HepG2 (cell line): ENCODE data around the gene CABP4. TPM values are rescaled to one million over a fixed set of nuclear protein-coding genes. Genes with fewer than 3 reads are reported as not detected.
A peak's percentile ranks its signal among the peaks of the same experiment; 100 is the strongest.

Experiments used
- ATF3 ChIP-seq: sonication (generic); formaldehyde crosslinking; IDR thresholded peaks from 2 replicates; pipeline ENCODE4 v1.4.0; 2020; ENCODE audit warnings: missing genetic modification reagents
- CTCF ChIP-seq: sonication (generic); formaldehyde crosslinking; IDR thresholded peaks from 2 replicates; pipeline ENCODE4 v1.5.0; 2020; ENCODE audit warnings: mild to moderate bottlenecking, missing genetic modification reagents, moderate library complexity
- ELF4 ChIP-seq: sonication (generic); formaldehyde crosslinking; IDR thresholded peaks from 2 replicates; pipeline ENCODE4 v1.5.0; 2020; ENCODE audit warnings: missing genetic modification reagents, mild to moderate bottlenecking, moderate library complexity, borderline replicate concordance
- JDP2 ChIP-seq: sonication (generic); formaldehyde crosslinking; IDR thresholded peaks from 2 replicates; pipeline ENCODE4 v1.8.1; 2022; ENCODE audit warnings: missing genetic modification reagents, borderline replicate concordance
- JUND ChIP-seq: sonication (generic); formaldehyde crosslinking; IDR thresholded peaks from 2 replicates; pipeline ENCODE4 v1.8.0; 2022; ENCODE audit warnings: mild to moderate bottlenecking, missing genetic modification reagents
- LRRFIP1 ChIP-seq: sonication (generic); formaldehyde crosslinking; conservative IDR thresholded peaks from 2 replicates; pipeline ENCODE4 v1.4.0; 2020; ENCODE audit warnings: missing genetic modification reagents
- MEIS1 ChIP-seq: sonication (generic); formaldehyde crosslinking; IDR thresholded peaks from 2 replicates; pipeline ENCODE4 v1.9.0; 2021; ENCODE audit warnings: mild to moderate bottlenecking, missing genetic modification reagents, moderate library complexity, borderline replicate concordance
- NR0B2 ChIP-seq: sonication (generic); formaldehyde crosslinking; IDR thresholded peaks from 2 replicates; pipeline ENCODE4 v1.4.0; 2020; ENCODE audit warnings: mild to moderate bottlenecking, missing genetic modification reagents
- PITX1 ChIP-seq: sonication (generic); formaldehyde crosslinking; IDR thresholded peaks from 2 replicates; pipeline ENCODE4 v1.5.1; 2020; ENCODE audit warnings: mild to moderate bottlenecking, missing genetic modification reagents
- RCOR2 ChIP-seq: IDR thresholded peaks from 2 replicates; pipeline ENCODE4 v1.6.1; 2016; ENCODE audit warnings: missing biosample characterization, missing genetic modification reagents
- RERE ChIP-seq: IDR thresholded peaks from 2 replicates; pipeline ENCODE4 v1.6.1; 2016; ENCODE audit warnings: low read depth, missing genetic modification reagents, missing compliant biosample characterization
- SP5 ChIP-seq: IDR thresholded peaks from 2 replicates; pipeline ENCODE4 v1.6.1; 2016; ENCODE audit warnings: low read depth, borderline replicate concordance
- TGIF2 ChIP-seq: IDR thresholded peaks from 2 replicates; pipeline ENCODE4 v1.6.1; 2016; ENCODE audit warnings: control low read depth, missing compliant biosample characterization
- TP53 ChIP-seq: sonication (generic); formaldehyde crosslinking; conservative IDR thresholded peaks from 2 replicates; pipeline ENCODE4 v1.4.0; 2020; ENCODE audit warnings: missing genetic modification reagents
- ZNF839 ChIP-seq: sonication (generic); formaldehyde crosslinking; IDR thresholded peaks from 2 replicates; pipeline ENCODE4 v1.4.0; 2020; ENCODE audit warnings: missing genetic modification reagents, mild to moderate bottlenecking, borderline replicate concordance
- ZNF879 ChIP-seq: sonication (generic); formaldehyde crosslinking; IDR thresholded peaks from 2 replicates; pipeline ENCODE4 v1.8.1; 2023; ENCODE audit warnings: missing genetic modification reagents
- ZSCAN25 ChIP-seq: sonication (generic); formaldehyde crosslinking; IDR thresholded peaks from 2 replicates; pipeline ENCODE4 v1.8.0; 2022; ENCODE audit warnings: mild to moderate bottlenecking, missing genetic modification reagents
- polyA plus RNA-seq, 8 experiments: library from polyadenylated mRNA; depleted of rRNA in 3 of 8; stranded (reverse) in 7 of 8; unstranded in 1 of 8; fragments of >200 nt; fragmentation: Illumina TruSeq in 4 of 8; extraction: Trizol in 4 of 8; gene quantifications; 2 replicates each; pipeline versions ENCODE4 v1.2.1 to v1.2.3, GENCODE V29; 2011 to 2016; ENCODE audit warnings: low read depth in 4 of 8, missing spikeins in 1 of 8, mixed read lengths in 1 of 8; ENCODE audit not compliant: insufficient read depth in 1 of 8
- total RNA-seq, 5 experiments: library from RNA; depleted of rRNA; stranded (reverse); fragments of >200 nt; fragmentation: Illumina TruSeq; extraction: Trizol; gene quantifications; 2 replicates each; pipeline ENCODE4 v1.2.3, GENCODE V29; 2016; ENCODE audit warnings: low read depth in 1 of 5

The CABP4 gene
- total and polyA plus RNA-seq, 2 of the 13 experiments (the other 11 are each of a cell fraction or from before 2014, with no cell fraction given) = not detected

GRCh38 chr11:67482827-67483798 lies 28.0 kb downstream of the CABP4 start, which contains the start of gene AIP (continued):
- TF ChIP-seq ZSCAN25 (CRISPR knock-in tag) = peak; percentile 86
- peak; percentile 98 for TF ChIP-seq ZNF879 (CRISPR knock-in tag)
- TF ChIP-seq LRRFIP1 (CRISPR knock-in tag) = peak; percentile 80; the same call in 1 of the 2 replicates
- no peak for TF ChIP-seq JDP2 (CRISPR knock-in tag)
- no peak; the same call in 1 of the 2 replicates for TF ChIP-seq TGIF2
- no peak for TF ChIP-seq ATF3 (CRISPR knock-in tag)
- TF ChIP-seq CTCF (CRISPR knock-in tag) = peak; percentile 15; the same call in 1 of the 2 replicates
- TF ChIP-seq MEIS1 (CRISPR knock-in tag) = peak; percentile 95
- 0 out of 2 replicates have a peak, but pooled peaks have one; percentile 61 for TF ChIP-seq TP53
- no peak for TF ChIP-seq SP5 (CRISPR knock-in tag)
- peak; percentile 96 for TF ChIP-seq NR0B2 (CRISPR knock-in tag)
- 0 out of 2 replicates have a peak, but pooled peaks have one; percentile 93 for TF ChIP-seq ZNF839 (CRISPR knock-in tag)
- peak; percentile 73 for TF ChIP-seq PITX1 (CRISPR knock-in tag)
- TF ChIP-seq RCOR2 (CRISPR knock-in tag) = peak; percentile 68; the same call in 1 of the 2 replicates
- TF ChIP-seq JUND = peak; percentile 69
- TF ChIP-seq ELF4 (CRISPR knock-in tag) = peak; percentile 89
- TF ChIP-seq RERE (CRISPR knock-in tag) = peak; percentile 37; the same call in 1 of the 2 replicates
